Fibroblast of lung (primary cell): Measurements from ENCODE around the gene CXCL12. TPM values are rescaled to one million over a fixed set of nuclear protein-coding genes. Genes with fewer than 3 reads are reported as not detected.
A peak's percentile ranks its signal among the peaks of the same experiment; 100 is the strongest.

Experiments
- DNase-seq, 2 donors: peaks; one replicate each; pipeline versions ENCODE4 v3.0.0 to v3.0.0-alpha.2; 2010; ENCODE audit warnings: low read depth in 2 of 2
- H2AFZ ChIP-seq: 2 replicates; pipeline ENCODE4 v1.5.1; 2012; ENCODE audit warnings: low read length, control low read depth, inconsistent platforms
- H3K27ac ChIP-seq: 2 replicates; pipeline ENCODE4 v1.5.1; 2011; ENCODE audit warnings: low read length, control low read depth; ENCODE audit not compliant: insufficient read depth
- H3K27me3 ChIP-seq: 2 replicates; pipeline ENCODE4 v1.5.1; 2011; ENCODE audit warnings: mild to moderate bottlenecking, low read length; ENCODE audit not compliant: control insufficient read depth, insufficient read depth
- H3K36me3 ChIP-seq: 2 replicates; pipeline ENCODE4 v1.5.1; 2011; ENCODE audit warnings: low read length; ENCODE audit not compliant: control insufficient read depth, insufficient read depth
- H3K4me1 ChIP-seq: 2 replicates; pipeline ENCODE4 v1.5.1; 2011; ENCODE audit warnings: low read length; ENCODE audit not compliant: control insufficient read depth, insufficient read depth; ENCODE audit errors: extremely low read depth
- H3K4me2 ChIP-seq: 2 replicates; pipeline ENCODE4 v1.5.1; 2011; ENCODE audit warnings: low read length, control low read depth; ENCODE audit not compliant: insufficient read depth; ENCODE audit errors: extremely low read depth
- H3K4me3 ChIP-seq, 4 experiments: fragments of 200-600 bp in 1 of 4; sonication (generic) in 1 of 4; replicated peaks in 1 of 4; 2 replicates each; pipeline ENCODE4 v1.5.1; 2011 to 2016; ENCODE audit warnings: low read length in 4 of 4, low read depth in 3 of 4, mild to moderate bottlenecking in 3 of 4, control low read depth in 2 of 4, inconsistent platforms in 1 of 4, mixed read lengths in 1 of 4; ENCODE audit not compliant: insufficient read depth in 1 of 4; ENCODE audit errors: control extremely low read depth in 1 of 4
- H3K79me2 ChIP-seq: 2 replicates; pipeline ENCODE4 v1.5.1; 2012; ENCODE audit warnings: mild to moderate bottlenecking, low read length, inconsistent platforms; ENCODE audit not compliant: control insufficient read depth, insufficient read depth
- H3K9ac ChIP-seq: 2 replicates; pipeline ENCODE4 v1.5.1; 2011; ENCODE audit warnings: mild to moderate bottlenecking, low read length, control low read depth; ENCODE audit not compliant: insufficient read depth
- H3K9me3 ChIP-seq: 2 replicates; pipeline ENCODE4 v1.5.1; 2012; ENCODE audit warnings: low read depth, low read length; ENCODE audit not compliant: control insufficient read depth, insufficient read depth
- H4K20me1 ChIP-seq: 2 replicates; pipeline ENCODE4 v1.5.1; 2011; ENCODE audit warnings: low read length; ENCODE audit not compliant: control insufficient read depth, insufficient read depth; ENCODE audit errors: extremely low read depth
- CTCF ChIP-seq, 2 donors: IDR thresholded peaks in 1 of 2; conservative IDR thresholded peaks in 1 of 2; 1 replicate in 1 of 2; 2 replicates in 1 of 2; pipeline ENCODE4 v1.5.1; 2011 to 2012; ENCODE audit warnings: low read length in 2 of 2, control low read depth in 1 of 2, inconsistent platforms in 1 of 2, low read depth in 1 of 2, mild to moderate bottlenecking in 1 of 2
- EZH2 ChIP-seq: IDR thresholded peaks from 2 replicates; pipeline ENCODE4 v1.5.1; 2012; ENCODE audit warnings: low read length, control low read depth, mild to moderate bottlenecking; ENCODE audit errors: missing control alignments
- polyA plus RNA-seq, 2 donors: library from polyadenylated mRNA; depleted of rRNA in 1 of 2; stranded (reverse) in 1 of 2; unstranded in 1 of 2; fragments of >200 nt; gene quantifications; 2 replicates each; pipeline ENCODE4 v1.2.1, GENCODE V29; 2011 to 2012; ENCODE audit warnings: missing spikeins in 1 of 2
- total RNA-seq: library from RNA; depleted of rRNA; stranded (reverse); fragments of >200 nt; gene quantifications from 2 replicates; pipeline ENCODE4 v1.2.1, GENCODE V29; 2014

Gene CXCL12
- total and polyA plus RNA-seq, 2 donors (not counting 1 experiment from before 2014, with no cell fraction given): 268 to 611 TPM

DNA sequence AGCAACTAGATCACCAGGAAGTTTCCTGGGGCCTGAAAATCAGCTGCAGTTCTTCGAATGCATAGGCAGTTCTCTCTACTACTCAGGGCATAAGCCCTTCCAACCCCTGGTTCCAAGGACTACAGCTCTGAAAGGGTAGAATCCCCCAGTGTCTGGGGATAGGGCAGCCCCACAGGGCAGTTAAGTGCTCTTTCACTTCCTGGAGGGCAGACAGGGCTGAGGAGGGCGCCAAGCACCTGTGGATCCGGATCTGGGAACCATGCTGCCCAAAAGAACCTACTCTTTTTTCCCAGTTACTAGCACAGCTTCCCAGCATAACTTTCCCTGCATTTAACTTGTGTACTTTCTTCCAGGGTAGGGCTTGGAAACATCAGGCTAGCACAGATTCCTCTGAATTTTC, 41.1 kb downstream of the CXCL12 start:
- no peak for DNase-seq
- Histone ChIP-seq H3K36me3 (no peaks in the 10 kb centered on the region), H4K20me1 (no peaks in the 10 kb centered on the region), H2AFZ (no peak overlapping the region), H3K4me2 (no peak overlapping the region), H3K9me3 (no peaks in the 10 kb centered on the region), H3K27me3 (peaks cover 10% of the 10 kb centered on the region), H3K9ac (no peak overlapping the region), H3K4me1 (no peaks in the 10 kb centered on the region), H3K79me2 (no peaks in the 10 kb centered on the region), H3K27ac (no peak overlapping the region), H3K4me3 (no peak overlapping the region)
- TF ChIP-seq EZH2: no peak
- TF ChIP-seq CTCF (conservative IDR thresholded peaks at IDR 0.05 in 1 of 2, IDR thresholded peaks at IDR 0.05 in 1 of 2; ENCODE audit: low read depth in 1 of 2, low read length in 2 of 2): no peak

GRCh38 chr10:44341886-44342285, 43.0 kb downstream of the CXCL12 start:
- Histone ChIP-seq H3K4me1 (no peaks in the 10 kb centered on the region), H3K9ac (no peak overlapping the region), H3K4me2 (no peak overlapping the region), H3K9me3 (no peaks in the 10 kb centered on the region), H3K27me3 (peaks cover 8% of the 10 kb centered on the region), H3K4me3 (no peak overlapping the region), H3K27ac (no peak overlapping the region), H3K36me3 (no peaks in the 10 kb centered on the region), H2AFZ (no peak overlapping the region), H4K20me1 (no peaks in the 10 kb centered on the region), H3K79me2 (no peaks in the 10 kb centered on the region)
- no peak for TF ChIP-seq EZH2
- TF ChIP-seq CTCF (conservative IDR thresholded peaks at IDR 0.05 in 1 of 2, IDR thresholded peaks at IDR 0.05 in 1 of 2; ENCODE audit: low read depth in 1 of 2, low read length in 2 of 2): no peak
- DNase-seq: no peak

DNA sequence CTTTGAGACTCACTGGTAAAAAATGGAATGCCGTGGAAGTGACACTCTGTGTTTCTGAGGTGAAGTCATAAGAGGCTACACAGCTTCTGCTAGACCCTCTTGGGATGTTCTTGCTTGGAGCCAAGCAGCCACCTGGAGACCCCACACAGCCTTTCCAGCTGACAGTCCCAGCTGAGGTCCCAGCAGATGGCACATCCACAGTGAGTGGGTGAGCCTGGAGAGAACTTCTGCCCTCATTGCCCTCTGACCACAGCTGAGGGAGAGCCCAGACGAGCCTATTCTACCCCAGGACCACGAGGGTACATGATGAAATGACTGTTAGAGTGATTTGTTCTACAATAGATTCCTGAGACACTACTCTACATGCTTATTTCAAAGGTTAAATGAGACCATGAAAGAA, 44.3 kb downstream of the CXCL12 start:
- Histone ChIP-seq H3K4me2 (no peak overlapping the region), H2AFZ (no peak overlapping the region), H4K20me1 (no peaks in the 10 kb centered on the region), H3K4me3 (no peak overlapping the region), H3K79me2 (no peaks in the 10 kb centered on the region), H3K9me3 (no peaks in the 10 kb centered on the region), H3K27me3 (peaks cover 8% of the 10 kb centered on the region), H3K4me1 (no peaks in the 10 kb centered on the region), H3K9ac (no peak overlapping the region), H3K27ac (no peak overlapping the region), H3K36me3 (no peaks in the 10 kb centered on the region)
- TF ChIP-seq CTCF (conservative IDR thresholded peaks at IDR 0.05 in 1 of 2, IDR thresholded peaks at IDR 0.05 in 1 of 2; ENCODE audit: low read depth in 1 of 2, low read length in 2 of 2) (no peak), EZH2 (no peak)
- DNase-seq: peak in 1 of 2 donors; percentile 5
